NCI-H345 treated with DMSO at 0.1 percent for 48 hours (cell line): ENCODE data around the gene DOK7.

Experiments
- DNase-seq: peaks from one replicate; lab custom pipeline; 2025; ENCODE audit not compliant: unreplicated experiment; lab: John Stamatoyannopoulos, UW

The DOK7 gene

DNA sequence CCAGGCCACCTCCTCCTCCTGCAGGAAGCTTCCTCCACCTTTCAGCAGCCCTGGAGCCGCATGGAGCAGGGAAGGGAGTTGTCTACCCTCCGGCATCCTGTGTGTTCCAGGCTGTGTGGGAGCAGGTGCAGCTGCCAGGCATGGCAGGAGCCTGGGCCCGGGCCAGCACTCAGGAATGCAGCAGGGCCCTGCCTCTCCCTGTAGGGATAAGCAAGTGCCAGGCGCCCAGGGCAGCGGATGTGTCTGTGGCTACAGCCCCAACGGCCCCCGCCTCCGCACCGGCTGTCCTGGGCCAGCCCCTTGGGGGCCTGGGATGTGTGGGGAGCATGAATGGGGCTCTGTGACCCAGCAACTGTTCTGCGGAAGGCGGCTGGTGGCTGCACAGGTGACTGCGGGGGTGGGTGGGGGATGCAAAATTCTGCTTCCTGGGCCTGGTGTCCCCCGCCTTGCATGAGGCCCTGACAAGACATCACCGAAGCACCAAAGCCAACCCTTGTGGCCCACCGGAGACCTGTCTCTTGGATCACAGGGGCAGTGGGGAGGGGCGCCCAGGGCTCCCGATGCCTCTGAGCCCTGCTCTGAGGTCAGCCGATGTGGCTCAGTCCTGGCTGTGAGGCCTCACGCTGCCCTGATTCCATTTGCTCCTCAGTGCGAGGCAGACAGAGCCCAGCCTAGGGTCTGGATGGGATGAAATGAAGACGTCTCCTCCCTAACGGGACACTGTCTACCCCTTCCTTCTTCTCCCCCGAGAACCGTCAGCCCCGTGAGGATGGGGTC, 1.4 kb upstream of the DOK7 start:
- no peak for DNase-seq

DNA sequence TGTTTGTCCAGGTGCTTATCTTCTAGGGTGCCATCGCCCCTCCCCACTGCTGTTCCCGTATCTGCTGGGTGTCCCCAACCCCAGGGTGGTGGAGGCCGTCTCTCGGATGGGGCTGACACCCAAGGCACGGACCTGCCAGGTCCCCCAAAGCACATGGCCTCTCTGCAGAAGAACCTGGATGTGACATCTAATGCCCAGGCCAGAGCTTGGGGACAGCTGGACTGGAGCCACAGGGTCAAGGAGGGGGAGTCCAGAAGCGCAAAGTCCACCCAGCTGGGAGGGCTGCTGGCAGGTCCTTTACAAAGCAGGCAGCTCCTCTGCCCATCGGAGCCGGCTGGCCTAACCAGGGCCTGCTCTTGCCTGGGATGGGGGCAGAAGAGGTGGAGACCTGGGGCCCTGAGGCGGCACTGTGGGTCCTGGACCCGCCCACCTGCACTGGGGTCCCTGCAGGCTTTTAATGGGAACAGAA, 751 bp upstream of the DOK7 start:
- no peak for DNase-seq

DNA sequence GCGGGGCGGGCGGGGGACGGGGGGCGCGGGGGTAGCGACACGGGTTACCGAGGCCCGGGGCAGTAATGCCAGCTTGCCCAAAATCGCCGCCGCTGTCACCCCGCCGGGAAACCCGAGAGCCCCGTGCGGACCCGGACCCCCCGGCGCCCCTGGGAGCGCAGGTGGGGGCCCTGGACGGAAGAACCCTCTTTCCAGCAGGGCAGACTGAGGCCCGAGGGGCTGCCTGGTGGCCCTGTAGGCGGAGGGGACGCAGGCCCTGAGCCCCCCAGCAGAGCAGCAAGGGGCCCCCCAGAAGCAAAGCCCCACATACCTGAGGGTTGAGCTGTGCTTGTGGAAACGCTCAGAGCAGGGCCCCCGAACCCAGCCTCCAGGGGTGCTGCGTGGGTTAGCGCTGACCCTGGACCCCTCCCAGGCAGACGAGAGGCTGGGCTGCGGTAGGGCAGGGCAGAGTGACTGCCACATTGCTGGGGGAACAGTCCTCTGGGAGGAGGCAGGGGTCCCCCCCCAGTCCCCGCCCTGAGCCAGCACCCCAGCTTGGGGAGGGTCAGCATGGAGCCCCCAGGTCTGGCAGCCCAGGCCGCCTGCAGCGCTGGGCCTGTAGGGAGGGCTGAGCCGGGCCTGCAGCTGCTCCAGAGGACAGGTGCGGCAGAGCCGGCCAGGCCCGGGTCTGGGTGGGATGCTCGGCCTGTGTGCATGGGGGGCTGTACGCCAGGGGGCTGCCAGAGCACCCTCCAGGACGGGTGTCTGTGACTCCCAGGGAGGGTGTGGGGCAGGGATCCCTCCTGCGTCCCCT, 646 bp downstream of the DOK7 start:
- no peak for DNase-seq

DNA sequence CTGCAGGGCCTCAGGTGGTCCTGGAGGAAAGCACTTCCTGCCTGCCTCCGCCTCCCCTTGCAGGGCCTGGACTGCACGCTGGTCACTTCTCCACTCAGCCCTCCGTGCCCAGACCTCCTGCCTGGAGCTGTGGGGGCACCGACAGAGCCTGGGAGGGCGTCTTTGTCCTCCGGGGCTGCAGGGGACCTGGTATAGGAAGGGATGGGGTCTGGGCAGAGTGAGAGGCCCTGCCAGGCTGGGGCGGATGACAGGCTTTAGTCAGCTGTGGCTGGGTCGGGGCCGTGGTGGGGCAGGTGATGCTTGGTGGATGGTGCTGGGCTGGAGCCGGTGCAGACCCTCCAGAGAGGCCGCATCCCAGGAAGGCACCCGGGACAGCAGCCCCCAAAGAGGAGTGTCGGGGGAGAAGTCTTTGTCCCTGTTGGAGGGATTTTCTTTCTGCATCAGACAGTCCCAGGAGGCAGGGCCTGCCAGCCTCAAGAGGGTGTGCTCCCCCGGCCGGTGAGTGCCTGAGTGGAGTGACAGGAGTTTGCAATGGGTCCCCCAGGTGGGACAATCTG, 1.3 kb downstream of the DOK7 start:
- no peak for DNase-seq

DNA sequence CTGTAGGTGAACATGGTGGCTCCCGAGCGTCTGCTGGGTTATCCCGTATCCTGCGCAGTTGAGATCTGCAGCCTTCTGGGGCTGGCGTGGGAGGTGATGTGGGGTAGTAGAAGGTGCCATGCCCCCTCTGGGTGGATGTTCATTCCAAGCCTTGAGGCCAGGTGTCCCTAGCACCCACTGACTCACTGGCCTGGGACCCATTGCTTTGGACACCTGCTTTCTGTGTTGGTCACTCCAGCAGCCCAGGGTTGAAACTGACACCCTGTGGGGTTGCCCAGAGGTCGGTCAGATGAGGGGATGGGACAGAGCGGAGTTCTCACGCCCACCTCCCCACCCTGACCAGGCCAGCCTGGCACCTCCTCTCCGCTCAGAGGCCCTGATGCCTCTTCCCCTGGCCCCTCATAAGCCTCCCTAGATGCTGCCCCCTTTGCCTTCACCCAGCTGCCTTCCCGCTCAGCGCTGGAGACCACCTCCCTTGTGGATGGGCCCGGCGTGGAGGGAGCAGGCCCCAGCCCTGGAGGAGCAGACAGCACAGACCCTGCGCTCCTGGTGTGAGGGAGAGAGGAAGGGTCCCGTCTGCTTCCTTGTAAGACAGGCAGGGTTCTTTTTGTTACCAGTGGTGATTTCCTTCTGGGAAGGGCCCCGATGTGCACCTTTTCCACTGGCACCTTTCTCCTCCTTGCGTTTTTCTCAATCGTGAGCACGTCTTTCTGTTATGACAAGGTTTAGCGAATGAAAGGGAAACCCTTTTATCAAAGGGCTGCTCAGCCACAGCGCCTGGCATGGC, 2.0 kb downstream of the DOK7 start:
- DNase-seq, result no peak

DNA sequence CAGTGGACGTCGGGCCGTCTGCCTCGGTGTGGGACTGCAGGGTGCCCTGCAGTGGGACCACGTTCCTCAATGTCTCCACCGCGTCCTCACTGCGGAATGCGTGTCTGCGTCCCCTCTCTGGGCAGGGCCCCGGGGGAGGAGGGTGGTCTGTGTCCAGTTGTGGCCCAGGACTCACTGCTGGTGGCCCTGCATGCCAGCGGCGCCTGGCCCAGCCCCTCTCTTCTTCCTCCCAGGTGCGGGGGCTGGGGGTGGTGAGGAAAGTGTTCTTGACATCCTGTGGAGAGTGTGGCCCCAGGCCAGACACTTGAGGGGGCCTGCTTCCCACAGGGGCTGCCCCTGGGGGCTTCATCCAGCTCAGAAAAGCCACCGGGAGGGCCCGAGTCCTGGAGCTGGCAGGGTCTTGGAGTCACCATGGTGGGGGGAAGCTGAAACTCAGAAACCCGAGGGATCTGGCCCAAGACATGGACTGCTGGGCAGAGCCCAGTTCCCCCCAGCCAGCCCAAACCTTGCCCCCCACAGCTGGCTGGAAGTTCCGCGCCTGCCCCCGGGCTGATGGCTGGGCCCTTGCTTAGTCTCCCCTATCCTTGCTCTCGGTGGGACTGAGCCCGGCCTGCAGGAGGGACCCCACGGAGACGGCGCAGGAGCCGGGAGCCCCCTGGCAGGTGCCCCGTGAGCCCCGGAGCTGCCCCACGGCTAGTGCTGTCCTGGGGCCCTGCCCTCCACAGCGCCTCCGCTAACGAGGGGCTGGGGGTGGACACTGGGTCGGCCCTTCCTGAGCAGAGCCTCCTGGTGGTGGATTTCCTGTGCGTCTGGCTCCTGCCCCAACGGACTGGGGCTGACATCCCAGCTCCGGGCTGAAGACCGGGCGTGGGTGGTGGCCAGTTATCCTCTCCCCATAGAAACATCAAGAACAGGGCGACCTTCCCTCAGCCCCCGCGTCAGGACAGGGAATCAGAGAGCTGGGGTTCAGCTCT, 2.9 kb downstream of the DOK7 start:
- no peak for DNase-seq

DNA sequence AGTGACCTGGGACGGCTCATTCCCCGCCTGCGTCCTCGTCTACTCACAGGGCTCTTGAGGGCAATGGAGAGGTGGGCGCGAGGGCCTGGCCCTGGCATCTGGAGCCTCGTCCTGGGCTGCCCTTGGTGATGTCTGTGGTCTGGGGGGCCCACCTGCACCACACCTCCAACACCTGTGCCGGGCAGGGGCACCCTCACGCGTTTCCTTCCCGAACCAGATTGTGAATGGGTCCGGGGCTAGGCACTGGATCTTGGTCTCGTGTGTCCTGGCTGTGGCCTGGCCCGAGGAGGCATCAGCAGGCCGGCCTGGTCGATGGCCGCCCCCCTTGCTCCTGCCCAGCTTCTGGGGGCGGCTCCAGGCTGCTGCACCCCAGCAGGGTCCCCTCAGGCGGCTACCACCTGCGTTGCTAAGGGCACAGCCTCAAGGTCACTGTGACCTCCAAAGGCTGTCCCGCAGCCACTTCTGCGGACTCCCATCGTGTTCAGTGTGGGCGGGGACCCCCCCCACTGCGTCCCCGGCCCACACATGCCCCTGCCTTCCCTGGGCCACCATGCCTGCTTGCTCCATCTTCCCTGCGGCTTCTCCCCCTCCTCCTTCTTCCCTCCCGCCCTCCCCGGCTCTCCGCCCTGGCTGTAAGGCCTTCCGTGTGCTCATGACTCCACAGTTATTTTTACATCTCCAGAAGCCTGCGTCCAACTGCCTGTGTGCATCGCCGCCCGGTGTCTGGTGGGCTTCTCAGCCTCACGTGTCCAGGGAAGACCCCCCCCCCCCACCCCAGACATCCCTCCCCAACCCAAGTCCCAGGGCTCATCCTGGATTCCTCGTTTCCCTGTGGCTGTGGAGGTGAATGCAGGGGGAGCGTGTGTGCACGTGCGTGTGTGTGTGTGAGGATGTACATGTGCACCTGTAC, 3.8 kb downstream of the DOK7 start:
- DNase-seq, result no peak

DNA sequence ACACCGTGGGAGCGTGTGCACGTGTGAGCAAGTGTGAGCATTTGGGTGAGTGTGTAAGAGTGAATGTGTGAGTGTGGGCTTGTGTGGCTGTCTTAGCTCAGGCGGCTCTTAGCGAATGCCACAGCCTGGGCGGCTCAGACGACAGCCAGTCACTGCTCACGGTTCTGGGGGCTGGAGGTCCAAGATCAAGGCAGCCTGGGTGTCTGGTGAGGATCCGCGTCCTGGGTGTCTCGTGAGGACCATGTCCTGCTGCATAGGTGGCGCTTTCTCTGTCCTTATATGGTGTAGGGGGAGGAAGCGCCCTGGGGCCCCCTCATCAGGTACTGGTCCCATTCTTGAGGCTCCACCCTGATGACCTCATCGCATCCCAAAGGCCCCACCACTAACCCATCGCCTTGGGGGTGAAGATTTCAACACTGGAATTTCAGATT, 4.5 kb downstream of the DOK7 start:
- no peak for DNase-seq

DNA sequence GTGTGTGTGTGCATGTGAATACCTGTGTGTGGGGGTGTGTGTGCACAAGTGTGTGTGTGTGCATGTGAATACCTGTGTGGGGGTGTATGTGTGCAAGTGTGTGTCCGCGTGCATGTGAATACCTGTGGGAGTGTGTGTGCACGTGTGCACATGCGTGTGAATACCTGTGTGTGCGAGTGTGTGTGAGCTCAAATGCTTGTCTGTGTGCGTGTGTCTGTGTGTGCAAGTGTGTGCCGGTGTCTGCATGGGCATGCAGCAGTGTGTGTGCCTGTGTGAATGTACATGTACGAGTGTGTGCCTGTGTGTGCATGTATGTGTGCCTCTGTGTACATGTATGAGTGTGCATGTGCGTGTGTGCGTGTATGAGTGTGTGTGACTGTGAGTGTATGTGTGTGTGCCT, 5.0 kb downstream of the DOK7 start:
- DNase-seq, result no peak

DNA sequence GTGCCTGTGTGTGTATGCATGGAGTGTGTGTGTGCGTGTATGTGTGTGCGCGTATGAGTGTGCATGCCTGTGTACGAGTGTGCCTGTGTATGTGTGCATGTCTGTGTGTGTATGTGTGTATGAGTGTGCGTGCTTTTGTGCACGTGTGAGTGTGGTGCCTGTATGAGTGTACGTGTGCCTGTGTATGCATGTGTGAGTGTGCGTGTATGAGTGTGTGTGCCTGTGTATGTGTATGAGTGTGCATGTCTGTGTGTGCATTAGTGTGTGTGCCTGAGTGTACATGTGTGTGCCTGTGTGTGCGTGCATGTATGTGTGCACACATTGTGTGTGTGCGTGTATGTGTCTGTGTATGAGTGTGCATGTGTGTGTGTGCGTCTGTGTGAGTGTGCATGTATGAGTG, 5.7 kb downstream of the DOK7 start:
- no peak for DNase-seq

DNA sequence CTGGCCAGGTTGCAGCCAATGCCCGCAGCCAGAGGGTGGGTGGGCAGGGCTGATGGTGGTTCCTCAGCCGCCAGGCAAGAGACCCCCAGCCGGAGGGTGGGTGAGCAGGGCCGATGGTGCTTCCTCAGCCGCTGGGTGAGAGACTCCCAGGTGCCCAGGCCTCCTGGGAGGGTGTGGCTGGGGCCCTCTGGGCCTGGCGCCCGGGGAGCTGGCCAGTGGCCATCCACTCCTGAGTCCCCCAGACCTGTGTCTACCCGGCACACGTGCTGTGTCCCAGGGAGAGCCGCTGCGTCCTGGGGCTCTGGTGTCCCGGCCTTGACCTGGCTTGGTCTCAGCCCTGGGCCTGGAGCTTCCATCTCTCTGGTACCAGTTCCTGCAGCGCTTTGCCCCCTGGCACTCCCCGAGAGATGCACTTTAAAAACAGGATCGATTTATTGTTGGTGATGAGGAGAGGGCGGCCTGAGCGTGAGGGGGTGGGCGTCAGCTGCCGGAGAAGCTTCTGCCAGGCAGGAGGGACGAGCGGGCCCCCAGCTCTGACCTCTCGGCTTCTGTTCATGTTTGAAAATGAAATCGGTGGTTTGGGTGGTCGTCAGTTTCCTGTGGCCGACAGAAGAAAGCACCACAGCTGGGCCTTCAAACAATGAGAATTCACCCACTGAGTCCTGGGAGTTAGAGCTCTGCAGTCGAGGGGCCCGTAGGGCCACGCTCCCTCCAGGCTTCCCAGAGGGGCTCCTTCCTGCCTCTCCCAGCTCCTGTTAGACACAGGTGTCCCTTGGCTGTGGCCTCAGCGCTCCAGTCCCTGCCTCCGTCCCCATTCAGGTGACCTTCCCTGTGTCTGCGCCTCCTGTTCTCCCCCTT, 6.5 kb downstream of the DOK7 start:
- DNase-seq, result no peak

DNA sequence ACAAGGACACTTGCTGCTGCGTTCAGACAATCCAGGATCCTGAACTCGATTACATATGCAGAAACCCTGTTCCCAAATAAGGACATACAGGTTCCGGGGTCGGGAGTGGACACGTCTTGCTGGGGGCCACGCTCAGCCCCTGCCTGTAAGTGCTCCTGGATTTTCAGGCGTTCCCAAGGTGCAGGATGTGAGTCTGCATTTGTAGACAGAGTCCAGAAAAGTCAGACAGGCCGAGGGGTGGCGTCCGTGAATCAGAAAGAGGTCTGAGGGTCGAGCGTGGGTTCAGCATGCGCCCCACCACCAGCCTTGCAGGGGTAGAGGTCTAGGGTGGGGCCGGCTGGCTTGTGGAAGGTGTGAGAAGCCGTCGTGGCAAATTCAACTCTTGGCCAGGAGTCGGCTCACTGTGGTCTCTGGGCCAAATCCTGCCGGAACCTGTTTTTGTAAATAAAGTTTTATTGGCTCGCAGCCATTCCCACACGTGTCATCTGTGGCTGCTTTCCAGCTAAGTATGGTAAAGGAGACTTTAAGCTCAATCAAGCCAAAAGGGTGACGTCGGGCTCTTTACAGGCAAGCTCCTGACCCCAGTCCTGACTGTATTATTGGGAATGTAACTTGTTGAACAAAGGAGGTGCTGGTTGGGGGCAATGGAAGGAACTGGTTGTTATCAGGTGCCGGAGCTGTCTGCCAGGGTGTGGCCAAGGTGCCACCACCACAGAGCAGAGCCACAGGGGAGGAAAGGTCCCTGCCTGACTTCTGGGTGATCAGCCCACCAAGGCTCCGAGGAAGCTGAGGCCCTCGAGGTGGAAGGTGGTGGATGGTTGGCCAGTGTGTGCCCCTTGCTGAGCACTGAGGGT, 7.4 kb downstream of the DOK7 start:
- DNase-seq, result no peak

DNA sequence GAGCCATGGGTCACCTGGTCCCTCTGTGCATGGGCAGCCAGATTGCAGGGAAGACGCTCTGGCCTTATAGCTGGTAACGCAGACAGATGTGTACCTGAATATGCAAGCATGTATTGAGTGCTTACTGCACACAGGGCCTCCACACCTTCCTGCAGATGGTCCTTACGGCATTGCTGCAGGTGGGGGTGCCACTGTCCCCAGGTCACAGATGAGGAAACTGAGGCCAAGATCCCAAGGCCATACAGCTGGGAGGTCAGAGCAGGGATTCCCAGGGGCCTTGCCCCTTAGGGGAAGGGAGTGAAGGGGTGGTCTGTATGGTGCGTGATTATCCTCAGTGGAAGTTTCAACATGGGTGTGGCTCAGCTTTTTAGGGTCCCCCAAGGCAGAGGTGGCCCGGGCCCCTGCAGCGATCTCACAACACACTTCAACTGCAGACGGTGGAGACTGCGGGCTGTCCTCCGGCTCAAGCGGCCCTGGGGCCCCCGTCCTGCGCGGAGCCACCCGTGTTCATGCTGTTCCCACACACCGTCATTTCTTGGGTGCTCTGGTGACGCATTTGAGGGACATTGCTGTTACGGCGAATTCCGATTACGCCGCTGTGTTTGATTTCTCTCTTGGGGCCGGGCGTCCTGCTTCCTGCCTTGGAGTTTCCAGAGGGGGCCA, 8.1 kb downstream of the DOK7 start:
- DNase-seq, result no peak

DNA sequence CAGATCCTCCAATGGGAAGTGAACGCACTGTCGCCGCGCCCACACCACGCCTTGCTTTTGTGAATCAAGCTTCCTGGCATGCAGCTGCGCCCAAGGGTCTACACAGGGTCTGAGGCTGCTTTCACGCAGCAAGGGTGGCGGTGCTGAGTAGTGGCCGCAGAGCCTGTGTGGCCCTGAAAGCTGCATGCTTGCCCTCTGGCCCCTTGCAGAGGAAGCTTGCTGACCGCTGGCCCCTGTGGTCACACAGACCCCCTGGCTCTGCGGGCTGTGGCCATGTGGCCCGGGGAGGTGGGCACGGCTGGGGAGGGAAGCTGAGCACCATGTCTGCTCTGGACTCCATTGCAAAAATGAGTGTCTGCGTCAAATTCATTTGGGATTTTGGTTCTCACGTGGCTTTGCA, 8.8 kb downstream of the DOK7 start:
- DNase-seq, result no peak

DNA sequence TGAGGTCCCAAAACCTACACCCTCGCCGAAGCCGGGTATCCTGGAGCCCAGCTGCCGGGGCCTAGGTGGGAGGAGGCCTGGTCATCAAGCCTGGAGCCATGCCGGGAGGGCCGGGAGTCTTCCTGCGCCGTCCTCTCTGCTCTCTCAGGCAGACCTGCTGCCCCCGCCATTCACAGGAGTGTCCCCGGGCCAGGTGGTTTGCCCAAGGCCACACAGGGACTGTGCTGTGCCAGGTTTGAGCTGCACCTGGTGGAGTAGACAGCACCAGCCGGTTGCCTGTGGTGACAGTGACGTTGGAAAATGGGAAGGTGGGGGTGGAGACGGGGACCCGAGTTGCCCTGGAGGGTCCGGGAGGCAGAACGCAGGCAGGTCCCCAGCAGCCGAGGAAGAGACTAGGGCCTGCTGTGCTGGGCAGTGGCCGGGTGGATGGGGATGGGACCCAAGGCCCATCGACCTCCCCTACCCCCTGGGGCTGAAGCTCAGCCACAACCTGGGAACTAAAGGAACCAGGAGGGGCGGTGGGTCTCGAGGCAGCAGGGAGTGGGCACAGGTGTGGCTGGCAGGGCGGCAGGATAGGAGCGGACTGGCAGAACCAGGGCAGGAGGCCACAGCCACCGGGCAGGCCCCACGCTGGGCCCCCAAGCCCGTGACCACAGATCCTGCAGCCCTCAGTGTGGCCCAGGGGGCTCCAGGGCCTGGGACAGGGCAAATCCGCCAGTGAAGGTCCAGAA, 9.5 kb downstream of the DOK7 start:
- DNase-seq, result no peak
